HepG2 (cell line): ENCODE results near the gene NELL2. TPM values are rescaled to one million over a fixed set of nuclear protein-coding genes. Genes with fewer than 3 reads are reported as not detected.

ENCODE experiments used
- ATAC-seq: fragments of 200-7000 bp; cut with Tn5 transposase; 3 replicates; pipeline ENCODE4 v1.9.1; 2020; ENCODE audit warnings: mild to moderate bottlenecking, moderate library complexity
- BruUV-seq: library from RNA; stranded (reverse); fragments of 400-500 nt; replicated peaks from 2 replicates; lab custom pipeline; 2021; lab: Mats Ljungman, UMichigan
- CTCF ChIA-PET: fragments of 300-600 bp; formaldehyde crosslinking; extraction: SDS; loops from one replicate; lab custom pipeline; 2021; ENCODE audit warnings: low total read pairs, inconsistent platforms, low intra/inter-chr PET ratio; lab: Yijun Ruan, JAX
- POLR2A ChIA-PET: fragments of 350-600 bp; sonication (Branson Sonifier 250); formaldehyde crosslinking; loops from one replicate; lab custom pipeline; 2020; ENCODE audit warnings: antibody characterized with exemption, inconsistent platforms; lab: Yijun Ruan, JAX
- DNase-seq: peaks from one replicate; pipeline ENCODE4 v3.0.0-alpha.2; 2015; ENCODE audit warnings: low spot score
- FAIRE-seq: peaks from 3 replicates; lab custom pipeline; 2011; peaks lifted over from hg19 to GRCh38; lab: Jason Lieb, UNC
- H2AFZ ChIP-seq: one replicate; pipeline ENCODE4 v1.6.1; 2011; ENCODE audit warnings: low read length, inconsistent platforms
- H3K27ac ChIP-seq: fragments of 300-600 bp; 3 replicates; pipeline ENCODE4 v1.8.0; 2011; ENCODE audit warnings: mixed run types, mild to moderate bottlenecking, mixed read lengths, low read length, inconsistent platforms; ENCODE audit not compliant: insufficient read depth; ENCODE audit errors: extremely low read length
- H3K27me3 ChIP-seq, 2 experiments: fragments of 200-600 bp in 1 of 2; 2 replicates in 1 of 2; 3 replicates in 1 of 2; pipeline versions ENCODE4 v1.6.0 to v1.8.0; 2011; ENCODE audit warnings: low read length in 2 of 2, mild to moderate bottlenecking in 2 of 2, moderate library complexity in 2 of 2, inconsistent platforms in 1 of 2; ENCODE audit not compliant: insufficient read depth in 2 of 2, control insufficient read depth in 1 of 2
- H3K36me3 ChIP-seq, 2 experiments: fragments of 200-600 bp in 1 of 2; replicated peaks in 1 of 2; 2 replicates in 1 of 2; 3 replicates in 1 of 2; pipeline versions ENCODE4 v1.5.1 to v1.8.0; 2011; ENCODE audit warnings: low read length in 2 of 2, inconsistent platforms in 1 of 2; ENCODE audit not compliant: insufficient read depth in 2 of 2, control insufficient read depth in 1 of 2
- H3K4me1 ChIP-seq: 2 replicates; pipeline ENCODE4 v1.5.1; 2012; ENCODE audit warnings: low read length, inconsistent platforms; ENCODE audit not compliant: insufficient read depth
- H3K4me2 ChIP-seq: 2 replicates; pipeline ENCODE4 v1.6.0; 2011; ENCODE audit warnings: low read depth, low read length, inconsistent platforms
- H3K4me3 ChIP-seq, 3 experiments: fragments of 200-600 bp in 1 of 3; sonication (generic), shearing (Covaris generic) in 1 of 3; replicated peaks in 1 of 3; 2 replicates each; pipeline ENCODE4 v1.5.1; 2011 to 2016; ENCODE audit warnings: low read length in 3 of 3, inconsistent platforms in 2 of 3, low read depth in 2 of 3, mild to moderate bottlenecking in 2 of 3, control low read depth in 1 of 3, mixed read lengths in 1 of 3; ENCODE audit not compliant: insufficient read depth in 1 of 3
- H3K79me2 ChIP-seq: one replicate; pipeline ENCODE4 v1.6.1; 2011; ENCODE audit warnings: low read length, inconsistent platforms; ENCODE audit not compliant: insufficient read depth
- H3K9ac ChIP-seq: 2 replicates; pipeline ENCODE4 v1.6.0; 2011; ENCODE audit warnings: mild to moderate bottlenecking, low read depth, low read length, inconsistent platforms; ENCODE audit not compliant: insufficient read depth
- H3K9me3 ChIP-seq: 2 replicates; pipeline ENCODE4 v1.5.1; 2012; ENCODE audit warnings: mild to moderate bottlenecking, low read length
- H4K20me1 ChIP-seq: 2 replicates; pipeline ENCODE4 v1.6.0; 2011; ENCODE audit warnings: inconsistent platforms, mild to moderate bottlenecking, low read length, moderate library complexity; ENCODE audit not compliant: insufficient read depth
- CCDC6 ChIP-seq: sonication (generic); formaldehyde crosslinking; IDR thresholded peaks from 2 replicates; pipeline ENCODE4 v1.8.1; 2022; ENCODE audit warnings: mild to moderate bottlenecking, missing genetic modification reagents, moderate library complexity
- FOXK1 ChIP-seq: sonication (generic); formaldehyde crosslinking; IDR thresholded peaks from 2 replicates; pipeline ENCODE4 v1.4.0; 2020; ENCODE audit warnings: low read depth, missing genetic modification reagents, borderline replicate concordance
- IKZF4 ChIP-seq: sonication (generic); formaldehyde crosslinking; IDR thresholded peaks from 2 replicates; pipeline ENCODE4 v1.5.1; 2020; ENCODE audit warnings: borderline replicate concordance, mild to moderate bottlenecking, low read depth, missing genetic modification reagents; ENCODE audit errors: not compliant biosample characterization
- JUN ChIP-seq: sonication (generic); formaldehyde crosslinking; IDR thresholded peaks from 2 replicates; pipeline ENCODE4 v1.4.0; 2020; ENCODE audit warnings: mild to moderate bottlenecking, missing genetic modification reagents
- MIER2 ChIP-seq: IDR thresholded peaks from 2 replicates; pipeline ENCODE4 v1.6.1; 2016; ENCODE audit warnings: missing biosample characterization, missing genetic modification reagents
- NR0B2 ChIP-seq: sonication (generic); formaldehyde crosslinking; IDR thresholded peaks from 2 replicates; pipeline ENCODE4 v1.4.0; 2020; ENCODE audit warnings: mild to moderate bottlenecking, missing genetic modification reagents
- RXRB ChIP-seq: IDR thresholded peaks from 2 replicates; pipeline ENCODE4 v1.6.1; 2016; ENCODE audit warnings: borderline replicate concordance, missing genetic modification reagents, missing compliant biosample characterization
- TARDBP ChIP-seq: sonication (generic); formaldehyde crosslinking; IDR thresholded peaks from 2 replicates; pipeline ENCODE4 v1.8.0; 2022; ENCODE audit warnings: mild to moderate bottlenecking, missing genetic modification reagents
- ZNF441 ChIP-seq: sonication (generic); formaldehyde crosslinking; IDR thresholded peaks from 2 replicates; pipeline ENCODE4 v1.7.0; 2021; ENCODE audit warnings: missing genetic modification reagents, borderline replicate concordance
- WGBS: methylation state at CpG from one replicate; pipeline ENCODE4 v1.1.6; 2017; ENCODE audit warnings: low lambda C conversion rate; 5-methylcytosine and 5-hydroxymethylcytosine counted together
- in situ Hi-C: cut with HindIII; loops from 2 replicates; pipeline ENCODE4 v1.10.0; 2017; ENCODE audit warnings: low pct_unique_long_range_greater_than_20kb; ENCODE audit not compliant: extremely low pct_ligation_motif_present
- intact Hi-C: fragments of 100-400 bp; cut with micrococcal nuclease; formaldehyde crosslinking; loops from one replicate; pipeline ENCODE4 v1.10.0; 2022; ENCODE audit not compliant: unreplicated experiment
- polyA plus RNA-seq, 8 experiments: library from polyadenylated mRNA; depleted of rRNA in 3 of 8; stranded (reverse) in 7 of 8; unstranded in 1 of 8; fragments of >200 nt; fragmentation: Illumina TruSeq in 4 of 8; extraction: Trizol in 4 of 8; gene quantifications; 2 replicates each; pipeline versions ENCODE4 v1.2.1 to v1.2.3, GENCODE V29; 2011 to 2016; ENCODE audit warnings: low read depth in 4 of 8, missing spikeins in 1 of 8, mixed read lengths in 1 of 8; ENCODE audit not compliant: insufficient read depth in 1 of 8
- total RNA-seq, 5 experiments: library from RNA; depleted of rRNA; stranded (reverse); fragments of >200 nt; fragmentation: Illumina TruSeq; extraction: Trizol; gene quantifications; 2 replicates each; pipeline ENCODE4 v1.2.3, GENCODE V29; 2016; ENCODE audit warnings: low read depth in 1 of 5
- TF ChIP-seq, protein P1 (sequence below): sonication (generic); formaldehyde crosslinking; IDR thresholded peaks from 2 replicates; pipeline ENCODE4 v1.4.0; 2020; ENCODE audit warnings: missing genetic modification reagents, borderline replicate concordance
- TF ChIP-seq, protein P2 (sequence below): sonication (generic); formaldehyde crosslinking; IDR thresholded peaks from 2 replicates; pipeline ENCODE4 v1.8.0; 2022; ENCODE audit warnings: mild to moderate bottlenecking, missing genetic modification reagents, moderate library complexity

The NELL2 gene
- total and polyA plus RNA-seq, 2 of the 13 experiments (the other 11 are each of a cell fraction or from before 2014, with no cell fraction given) = 0.11 TPM; not detected in 1

DNA sequence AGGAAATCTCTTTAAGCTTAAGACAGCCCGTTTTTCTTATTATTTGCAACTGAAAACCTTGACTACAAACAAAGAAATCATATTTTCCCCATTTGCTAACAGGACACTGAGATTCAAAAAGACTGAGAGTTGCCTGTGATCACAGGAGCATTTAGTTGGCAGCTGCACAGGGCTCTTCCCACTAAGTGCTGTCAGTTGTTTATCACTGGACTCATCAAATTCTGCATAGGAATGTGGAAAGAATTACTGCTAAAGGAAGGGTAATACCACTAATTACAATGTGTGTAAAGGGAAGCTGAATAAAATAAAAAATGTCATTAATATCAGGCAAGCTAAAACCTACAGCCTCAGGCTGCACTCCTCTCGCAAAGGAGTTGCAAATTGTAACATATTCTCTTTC lies 226.4 kb downstream of the NELL2 start (continued):
- TF ChIP-seq, protein P1, sequence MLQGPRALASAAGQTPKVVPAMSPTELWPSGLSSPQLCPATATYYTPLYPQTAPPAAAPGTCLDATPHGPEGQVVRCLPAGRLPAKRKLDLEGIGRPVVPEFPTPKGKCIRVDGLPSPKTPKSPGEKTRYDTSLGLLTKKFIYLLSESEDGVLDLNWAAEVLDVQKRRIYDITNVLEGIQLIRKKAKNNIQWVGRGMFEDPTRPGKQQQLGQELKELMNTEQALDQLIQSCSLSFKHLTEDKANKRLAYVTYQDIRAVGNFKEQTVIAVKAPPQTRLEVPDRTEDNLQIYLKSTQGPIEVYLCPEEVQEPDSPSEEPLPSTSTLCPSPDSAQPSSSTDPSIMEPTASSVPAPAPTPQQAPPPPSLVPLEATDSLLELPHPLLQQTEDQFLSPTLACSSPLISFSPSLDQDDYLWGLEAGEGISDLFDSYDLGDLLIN (CRISPR knock-in tag) = no peak
- no peak for TF ChIP-seq IKZF4 (CRISPR knock-in tag)
- TF ChIP-seq, protein P2, sequence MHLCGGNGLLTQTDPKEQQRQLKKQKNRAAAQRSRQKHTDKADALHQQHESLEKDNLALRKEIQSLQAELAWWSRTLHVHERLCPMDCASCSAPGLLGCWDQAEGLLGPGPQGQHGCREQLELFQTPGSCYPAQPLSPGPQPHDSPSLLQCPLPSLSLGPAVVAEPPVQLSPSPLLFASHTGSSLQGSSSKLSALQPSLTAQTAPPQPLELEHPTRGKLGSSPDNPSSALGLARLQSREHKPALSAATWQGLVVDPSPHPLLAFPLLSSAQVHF (CRISPR knock-in tag) = no peak
- TF ChIP-seq CCDC6 (CRISPR knock-in tag) = no peak
- TF ChIP-seq MIER2 (CRISPR knock-in tag) = no peak
- no peak for TF ChIP-seq FOXK1 (CRISPR knock-in tag)
- no peak for TF ChIP-seq RXRB (CRISPR knock-in tag)
- TF ChIP-seq, all 625 proteins: peak for 0

DNA sequence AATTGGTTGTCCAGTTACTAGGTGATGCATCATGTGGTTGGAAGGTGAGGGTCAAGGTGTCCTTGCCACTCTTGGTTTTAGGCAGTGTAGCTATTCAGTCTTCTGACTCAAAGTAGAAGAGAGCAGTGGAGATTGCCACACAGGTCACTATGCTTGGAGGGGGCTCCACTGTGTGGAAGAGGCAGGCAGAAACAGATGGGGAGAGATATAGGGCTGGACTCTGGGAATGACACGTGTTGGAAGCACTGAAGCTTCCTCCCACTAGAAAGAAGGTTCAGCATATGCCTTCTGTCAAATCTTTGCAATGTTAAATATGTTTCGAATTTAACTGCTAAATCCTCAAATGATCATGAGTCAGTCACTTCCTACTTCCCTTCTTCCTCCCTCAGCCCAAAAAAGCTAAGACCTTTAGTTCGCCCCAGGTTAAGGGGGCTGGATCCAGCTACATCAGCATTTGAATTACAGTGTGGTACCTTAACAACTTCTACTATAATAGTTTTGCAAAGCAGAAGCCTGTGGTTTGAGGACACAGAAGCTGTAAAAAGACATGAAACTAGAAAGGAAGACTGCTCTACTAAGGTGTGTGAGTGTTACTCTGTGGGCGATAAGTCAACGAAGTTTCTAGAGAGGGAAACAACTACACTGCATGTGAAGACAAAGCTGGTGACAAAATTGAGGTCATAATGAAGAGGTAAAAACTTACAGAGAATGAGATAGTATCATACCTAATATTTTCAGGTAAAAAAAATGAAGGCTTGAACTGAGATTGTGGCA lies 228.0 kb downstream of the NELL2 start:
- in situ Hi-C loops (no loop called here), intact Hi-C loops (no loop called here)
- CTCF ChIA-PET = no interaction called here
- ATAC-seq = no peak
- POLR2A ChIA-PET = no interaction called here
- H3K4me2 ChIP-seq = no peak overlapping the region
- no peak overlapping the region for H3K9ac ChIP-seq
- H2AFZ ChIP-seq = no peak overlapping the region
- H3K36me3 ChIP-seq = no peaks in the 10 kb centered on the region
- H3K27ac ChIP-seq = no peak overlapping the region
- TF ChIP-seq ZNF441 (CRISPR knock-in tag) (no peak), JUN (no peak), NR0B2 (no peak), TARDBP (CRISPR knock-in tag) (no peak)
- TF ChIP-seq, protein P1 (CRISPR knock-in tag) = no peak
- no peak for FAIRE-seq
- BruUV-seq = no TSS peak
- H3K79me2 ChIP-seq = no peaks in the 10 kb centered on the region
- H3K4me1 ChIP-seq = no peaks in the 10 kb centered on the region
- no peaks in the 10 kb centered on the region for H3K27me3 ChIP-seq
- DNase-seq = no peak
- H3K9me3 ChIP-seq = no peaks in the 10 kb centered on the region
- H3K4me3 ChIP-seq = no peak overlapping the region
- H4K20me1 ChIP-seq = no peaks in the 10 kb centered on the region
- WGBS = 14% methylated on average over 5 of the region's 5 CpGs
